Measurements from ENCODE around the gene NCOA5.

The NCOA5 gene

GRCh38 chr20:46089417-46090388 lies at the start of gene NCOA5:
NCOA5 (minus strand) TSS chr20:46089962; CDS start chr20:46079424, 10,538 bp downstream.
- DNase-seq (ENCODE audit: low read depth, low spot score): peak; percentile 85

GRCh38 chr20:46139266-46139889 lies 49.6 kb upstream of the NCOA5 start:
- DNase-seq (ENCODE audit: low read depth, low spot score): no peak

GRCh38 chr20:46137816-46138215 lies 48.1 kb upstream of the NCOA5 start:
- DNase-seq (ENCODE audit: low read depth, low spot score): no peak

- no peak for DNase-seq (ENCODE audit: low read depth, low spot score)
These were observed 46.3 kb upstream of the NCOA5 start for GRCh38 chr20:46135856-46136633.

GRCh38 chr20:46134716-46135115 lies 45.0 kb upstream of the NCOA5 start:
- no peak for DNase-seq (ENCODE audit: low read depth, low spot score)

GRCh38 chr20:46133886-46134654 lies 44.3 kb upstream of the NCOA5 start:
- no peak for DNase-seq (ENCODE audit: low read depth, low spot score)

GRCh38 chr20:46132705-46133120 lies 43.0 kb upstream of the NCOA5 start:
- DNase-seq (ENCODE audit: low read depth, low spot score): peak; percentile 7

GRCh38 chr20:46131396-46131795 lies 41.6 kb upstream of the NCOA5 start:
- DNase-seq (ENCODE audit: low read depth, low spot score): no peak

GRCh38 chr20:46130534-46130933 lies 40.8 kb upstream of the NCOA5 start:
- no peak for DNase-seq (ENCODE audit: low read depth, low spot score)

GRCh38 chr20:46129955-46130481 lies 40.3 kb upstream of the NCOA5 start:
- DNase-seq (ENCODE audit: low read depth, low spot score): no peak

- DNase-seq (ENCODE audit: low read depth, low spot score): no peak
These were observed 38.8 kb upstream of the NCOA5 start for GRCh38 chr20:46128310-46129151.

- DNase-seq (ENCODE audit: low read depth, low spot score): no peak
These were observed 37.7 kb upstream of the NCOA5 start for GRCh38 chr20:46127396-46128010.

GRCh38 chr20:46126440-46127056 lies 36.8 kb upstream of the NCOA5 start:
- DNase-seq (ENCODE audit: low read depth, low spot score): no peak

- no peak for DNase-seq (ENCODE audit: low read depth, low spot score)
These were observed 33.9 kb upstream of the NCOA5 start for GRCh38 chr20:46123482-46124245.

- DNase-seq (ENCODE audit: low read depth, low spot score): no peak
These were observed 33.0 kb upstream of the NCOA5 start for GRCh38 chr20:46122516-46123481.

- no peak for DNase-seq (ENCODE audit: low read depth, low spot score)
These were observed 32.3 kb upstream of the NCOA5 start for GRCh38 chr20:46122071-46122470.
